Right lobe of liver (tissue), 4 donors: Measurements from ENCODE around the gene SLC16A10.

Source experiments
- POLR2A ChIP-seq: fragments of 450-650 bp; IDR thresholded peaks from one replicate; pipeline ENCODE4 v1.6.1; 2017; ENCODE audit warnings: antibody characterized with exemption, mild to moderate bottlenecking
- TF ChIP-seq, protein P1 (sequence below), 4 donors: fragments of 200-600 bp in 3 of 4; fragments of 450-650 bp in 1 of 4; IDR thresholded peaks; one replicate each; pipeline versions ENCODE4 v1.5.1 to v1.8.0; 2016 to 2022; ENCODE audit warnings: antibody characterized with exemption in 4 of 4, mild to moderate bottlenecking in 2 of 4
- donor health status: DM: no; HTN: no; CAD: no.
- donor health status: DM: no; HTN: no; CAD: no.
- donor health status: DM: no; HTN: yes; CAD: no.

DNA sequence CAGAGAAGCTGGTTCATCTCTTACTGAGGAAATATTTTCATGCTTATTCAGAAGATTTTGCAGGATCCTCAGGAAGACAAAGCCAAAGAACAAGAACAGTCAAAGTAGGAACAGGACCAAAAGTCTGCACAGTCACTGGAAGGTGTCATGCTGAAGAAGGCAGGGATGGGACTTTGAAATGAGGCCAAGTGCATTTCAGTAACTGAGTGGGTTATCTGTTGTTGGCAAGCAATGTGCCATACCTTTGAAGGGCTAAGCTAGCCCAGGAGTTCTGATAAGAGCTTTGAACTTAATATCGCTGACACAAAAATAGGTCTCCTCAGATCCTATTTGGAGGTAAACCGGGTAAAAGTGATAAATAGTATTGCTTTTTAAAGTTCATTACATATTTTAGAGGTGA lies 31.5 kb downstream of the SLC16A10 start:
- TF ChIP-seq, protein P1, sequence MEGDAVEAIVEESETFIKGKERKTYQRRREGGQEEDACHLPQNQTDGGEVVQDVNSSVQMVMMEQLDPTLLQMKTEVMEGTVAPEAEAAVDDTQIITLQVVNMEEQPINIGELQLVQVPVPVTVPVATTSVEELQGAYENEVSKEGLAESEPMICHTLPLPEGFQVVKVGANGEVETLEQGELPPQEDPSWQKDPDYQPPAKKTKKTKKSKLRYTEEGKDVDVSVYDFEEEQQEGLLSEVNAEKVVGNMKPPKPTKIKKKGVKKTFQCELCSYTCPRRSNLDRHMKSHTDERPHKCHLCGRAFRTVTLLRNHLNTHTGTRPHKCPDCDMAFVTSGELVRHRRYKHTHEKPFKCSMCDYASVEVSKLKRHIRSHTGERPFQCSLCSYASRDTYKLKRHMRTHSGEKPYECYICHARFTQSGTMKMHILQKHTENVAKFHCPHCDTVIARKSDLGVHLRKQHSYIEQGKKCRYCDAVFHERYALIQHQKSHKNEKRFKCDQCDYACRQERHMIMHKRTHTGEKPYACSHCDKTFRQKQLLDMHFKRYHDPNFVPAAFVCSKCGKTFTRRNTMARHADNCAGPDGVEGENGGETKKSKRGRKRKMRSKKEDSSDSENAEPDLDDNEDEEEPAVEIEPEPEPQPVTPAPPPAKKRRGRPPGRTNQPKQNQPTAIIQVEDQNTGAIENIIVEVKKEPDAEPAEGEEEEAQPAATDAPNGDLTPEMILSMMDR (IDR thresholded peaks at IDR 0.05), result no peak
- no peak for TF ChIP-seq POLR2A
